GM19468 (cell line): ENCODE results near the gene NPSR1.
"Not testable (repeated sequence)": the region's sequence is repeated elsewhere in the genome, so short reads cannot be mapped to it uniquely, and the experiment has no call there.

Experiments
- ATAC-seq: cut with Tn5 transposase; IDR thresholded peaks from one replicate; pipeline ENCODE4 v1.9.1; 2021; ENCODE audit warnings: mild to moderate bottlenecking, moderate library complexity, moderate number of reproducible peaks; ENCODE audit not compliant: unreplicated experiment; ENCODE audit errors: extremely low read depth

Gene NPSR1

DNA sequence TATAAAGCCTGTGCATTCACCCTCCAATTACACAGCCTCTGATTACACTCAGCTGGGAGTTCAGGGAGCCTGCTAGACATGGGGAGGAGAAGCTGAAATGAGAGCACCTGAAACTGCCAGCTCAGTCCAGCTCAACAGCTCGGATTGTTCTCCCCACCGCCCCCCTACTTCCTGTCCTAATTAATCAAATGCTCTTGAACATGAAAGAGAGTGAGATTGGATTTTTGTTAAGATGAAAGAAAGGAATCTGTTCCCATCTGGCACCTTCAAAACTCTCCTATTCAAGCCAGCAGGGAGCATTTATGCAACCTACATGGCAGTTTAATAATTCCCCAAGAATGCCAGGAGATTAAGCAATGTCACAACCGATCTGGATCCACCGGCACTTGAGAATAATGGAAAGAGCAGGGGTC lies 98.0 kb downstream of the NPSR1 start:
- ATAC-seq: no peak

DNA sequence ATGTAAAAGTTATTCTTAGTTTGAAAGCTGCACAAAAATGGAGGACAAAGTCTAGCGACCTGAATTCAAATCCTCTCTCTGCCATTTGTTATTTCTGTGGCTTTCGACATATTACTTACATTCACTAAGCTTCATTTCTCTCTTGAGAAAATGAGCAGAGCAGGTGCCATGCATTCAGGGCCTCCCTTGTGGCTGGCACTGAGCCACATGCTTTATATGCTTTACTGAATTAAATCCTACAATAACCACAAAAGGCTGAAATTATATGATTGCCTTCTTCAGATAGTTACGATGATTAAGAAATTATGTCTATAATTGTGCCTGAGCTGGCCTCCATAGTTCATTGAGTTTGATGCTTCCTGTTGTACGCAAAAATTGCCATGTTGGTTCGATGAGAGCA lies 98.7 kb downstream of the NPSR1 start:
- ATAC-seq: no peak

GRCh38 chr7:34757570-34758110 lies 99.6 kb downstream of the NPSR1 start:
- ATAC-seq: no peak

- no peak for ATAC-seq
Observed at GRCh38 chr7:34758111-34758601, 100.1 kb downstream of the NPSR1 start.

GRCh38 chr7:34759477-34760125 lies 101.6 kb downstream of the NPSR1 start:
- no peak for ATAC-seq

GRCh38 chr7:34760271-34760670 lies 102.3 kb downstream of the NPSR1 start:
- ATAC-seq: no peak

GRCh38 chr7:34761206-34761605 lies 103.2 kb downstream of the NPSR1 start:
- no peak for ATAC-seq

- ATAC-seq: no peak
Observed at GRCh38 chr7:34761627-34762026, 103.6 kb downstream of the NPSR1 start.

DNA sequence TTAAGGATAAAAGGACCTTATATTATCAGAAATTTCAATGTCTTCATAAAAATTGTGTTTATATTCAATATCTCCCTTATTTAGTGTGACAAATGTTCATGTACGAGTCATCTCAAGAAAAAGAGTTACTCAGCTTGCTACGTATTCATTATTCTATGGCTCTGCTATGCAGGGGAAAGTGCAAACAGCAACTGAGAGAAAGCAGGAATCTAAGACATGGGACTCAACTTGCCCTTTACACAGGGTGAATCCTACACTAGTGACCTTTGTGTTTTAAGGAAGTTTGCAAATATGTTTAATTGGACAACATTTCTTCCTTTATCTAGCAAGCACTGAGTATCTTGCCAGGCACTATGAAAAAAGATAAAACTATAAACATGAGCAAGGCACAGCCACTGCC lies 104.7 kb downstream of the NPSR1 start:
- no peak for ATAC-seq

DNA sequence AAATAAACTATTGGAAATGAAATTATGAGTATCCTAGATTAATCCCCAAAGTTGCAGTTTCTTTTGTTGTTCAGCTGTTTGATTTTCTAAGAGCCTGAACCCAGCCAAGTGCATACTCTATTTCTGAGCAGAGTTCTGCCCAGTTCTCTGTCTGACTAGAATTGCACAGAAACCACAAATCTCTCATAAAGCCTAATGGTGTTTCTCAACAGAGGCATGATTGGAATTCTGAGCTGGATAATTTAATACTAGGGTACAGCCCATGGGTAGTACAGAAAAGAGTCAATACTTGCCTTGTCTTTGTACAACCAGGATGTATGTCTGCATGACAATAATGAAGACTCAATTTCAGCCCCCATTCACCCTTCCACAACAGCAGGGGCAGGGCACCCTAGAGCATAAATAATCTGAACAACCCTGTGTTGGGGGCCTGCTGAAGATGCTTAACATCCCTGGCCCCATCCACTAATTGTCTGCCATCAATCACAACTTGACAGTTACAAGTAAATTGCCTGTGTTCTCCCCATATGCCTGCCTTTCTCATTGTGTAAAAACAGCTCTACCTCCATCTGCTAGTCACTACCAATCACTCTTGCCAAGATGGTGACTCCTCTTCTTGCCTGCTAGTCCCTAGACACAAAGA lies 114.4 kb downstream of the NPSR1 start:
- no peak for ATAC-seq

- no peak for ATAC-seq
Observed at GRCh38 chr7:34776748-34777358, 118.8 kb downstream of the NPSR1 start.

DNA sequence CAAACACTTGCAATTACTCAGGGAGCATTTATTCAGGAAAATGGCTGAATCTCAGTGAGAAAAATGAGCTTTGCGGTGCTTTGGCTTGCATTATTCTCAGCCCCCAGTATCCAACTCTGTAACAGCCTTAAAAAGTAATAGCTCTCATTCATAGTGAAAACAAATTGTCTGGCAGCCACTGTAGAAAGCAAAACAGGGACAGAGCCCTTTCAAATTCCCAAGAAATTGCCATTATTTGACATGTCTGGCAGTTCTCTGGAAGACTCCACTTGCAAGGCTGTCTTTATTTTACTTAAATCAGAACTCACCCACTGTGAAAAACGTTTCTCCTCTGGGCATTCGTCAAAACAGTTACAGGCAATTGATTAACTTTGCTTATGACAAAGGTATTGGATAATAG lies 122.5 kb downstream of the NPSR1 start:
- ATAC-seq: no peak

GRCh38 chr7:34787586-34787985 lies 129.6 kb downstream of the NPSR1 start:
- ATAC-seq: no peak

DNA sequence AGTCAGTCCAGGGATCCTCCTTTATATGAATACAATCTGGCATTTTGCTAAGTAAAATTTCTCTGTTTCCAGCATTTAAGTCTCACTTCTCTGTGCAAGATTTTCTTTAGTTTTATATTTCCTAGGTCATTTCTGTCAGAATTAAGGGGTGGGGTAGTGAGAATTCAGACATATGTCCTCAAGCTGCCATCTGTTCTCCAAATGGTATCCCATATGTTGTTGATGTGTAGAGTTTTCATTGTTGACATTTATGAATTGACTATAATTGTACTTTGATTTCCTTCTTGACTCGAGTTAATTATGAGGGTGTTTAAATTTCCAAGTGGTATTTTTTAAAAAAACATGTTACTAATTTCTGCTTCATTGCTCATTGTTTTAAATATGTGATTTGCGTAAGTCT lies 148.8 kb downstream of the NPSR1 start:
- no peak for ATAC-seq

- no peak for ATAC-seq
Observed at GRCh38 chr7:34807548-34808340, 149.7 kb downstream of the NPSR1 start.

DNA sequence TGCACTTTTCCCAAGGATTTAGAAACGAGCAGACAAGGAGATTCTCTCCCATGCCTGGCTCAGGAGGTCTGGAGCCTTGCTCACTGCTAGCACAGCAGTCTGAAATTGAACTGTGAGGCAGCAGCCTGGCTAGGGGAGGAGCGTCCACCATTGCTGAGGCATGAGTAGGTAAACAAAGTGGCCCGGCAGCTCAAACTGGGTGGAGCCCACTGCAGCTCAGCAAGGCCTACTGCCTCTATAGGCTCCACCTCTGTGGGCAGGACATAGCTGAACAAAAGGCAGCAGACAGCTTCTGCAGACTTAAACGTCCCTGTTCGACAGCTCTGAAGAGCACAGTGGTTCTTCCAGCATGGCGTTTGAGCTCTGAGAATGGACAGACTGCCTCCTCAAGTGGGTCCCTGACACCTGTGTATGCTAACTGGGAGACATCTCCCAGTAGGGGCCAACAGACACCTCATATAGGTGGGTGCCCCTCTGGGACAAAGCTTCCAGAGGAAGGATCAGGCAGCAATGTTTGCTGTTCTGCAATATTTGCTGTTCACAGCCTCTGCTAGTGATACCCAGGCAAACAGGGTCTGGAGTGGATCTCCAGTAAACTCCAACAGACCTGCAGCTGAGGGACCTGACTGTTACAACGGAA lies 156.3 kb downstream of the NPSR1 start:
- ATAC-seq: not testable (repeated sequence)

GRCh38 chr7:34821932-34822558 lies 164.0 kb downstream of the NPSR1 start:
- no peak for ATAC-seq

GRCh38 chr7:34823650-34824258 lies 165.7 kb downstream of the NPSR1 start:
- peak; percentile 65 for ATAC-seq

GRCh38 chr7:34825221-34825620 lies 167.2 kb downstream of the NPSR1 start:
- no peak for ATAC-seq
